OCI-M1 (cell line): ENCODE results near the gene HSD17B8.

ENCODE experiments used
- DNase-seq: peaks from one replicate; lab custom pipeline; 2025; lab: John Stamatoyannopoulos, UW

HSD17B8 gene

DNA sequence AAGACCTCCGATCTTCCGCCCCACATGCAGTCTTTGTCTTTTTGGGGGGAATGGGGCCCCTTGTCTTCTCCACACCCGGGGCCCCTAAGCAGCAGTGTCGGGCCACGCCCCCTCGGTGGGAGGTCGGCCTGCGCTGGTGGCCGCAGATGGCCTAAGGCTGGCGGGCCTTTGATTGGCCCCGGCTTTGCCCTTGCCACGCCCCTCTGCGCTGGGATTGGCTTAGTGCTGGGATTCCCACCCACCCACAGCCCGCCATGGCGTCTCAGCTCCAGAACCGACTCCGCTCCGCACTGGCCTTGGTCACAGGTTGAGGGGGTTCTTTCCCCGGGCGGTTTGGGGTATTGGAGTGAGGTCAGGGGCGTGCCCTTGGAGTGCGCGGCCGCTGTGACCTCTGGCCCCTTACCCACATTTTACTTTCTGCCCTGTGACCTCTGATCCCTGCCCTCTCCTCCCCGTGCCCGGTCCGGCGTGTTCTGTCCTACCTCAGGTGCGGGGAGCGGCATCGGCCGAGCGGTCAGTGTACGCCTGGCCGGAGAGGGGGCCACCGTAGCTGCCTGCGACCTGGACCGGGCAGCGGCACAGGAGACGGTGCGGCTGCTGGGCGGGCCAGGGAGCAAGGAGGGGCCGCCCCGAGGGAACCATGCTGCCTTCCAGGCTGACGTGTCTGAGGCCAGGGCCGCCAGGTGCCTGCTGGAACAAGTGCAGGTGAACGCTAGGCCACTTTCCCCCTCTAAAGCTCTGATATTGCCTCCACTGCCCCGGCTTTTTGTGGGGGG is at the start of gene HSD17B8:
TSS of gene HSD17B8 (plus strand) at position 241 of the 776 bp plus-strand sequence. CDS start at position 255, 14 bp downstream.
- DNase-seq: peak; percentile 97

DNA sequence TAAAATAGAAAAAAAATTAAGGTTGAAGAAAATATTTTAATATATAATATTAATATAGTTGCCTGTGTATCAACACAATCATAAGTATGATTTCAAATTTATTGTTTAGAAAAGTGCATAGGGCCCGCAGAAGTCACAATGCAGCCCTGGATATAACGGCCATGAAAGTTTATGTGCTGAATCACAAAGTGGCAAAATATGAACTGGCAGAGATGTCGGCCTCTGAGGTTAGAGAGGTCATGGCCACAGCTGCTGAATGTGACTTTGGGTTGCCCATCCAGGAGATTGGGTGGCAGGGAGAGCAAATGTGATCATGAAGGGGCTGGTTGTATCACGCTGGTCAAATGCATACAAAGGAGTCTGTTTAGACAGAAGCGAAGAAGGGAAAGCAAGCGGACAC is 47.9 kb upstream of the HSD17B8 start:
- no peak for DNase-seq

DNA sequence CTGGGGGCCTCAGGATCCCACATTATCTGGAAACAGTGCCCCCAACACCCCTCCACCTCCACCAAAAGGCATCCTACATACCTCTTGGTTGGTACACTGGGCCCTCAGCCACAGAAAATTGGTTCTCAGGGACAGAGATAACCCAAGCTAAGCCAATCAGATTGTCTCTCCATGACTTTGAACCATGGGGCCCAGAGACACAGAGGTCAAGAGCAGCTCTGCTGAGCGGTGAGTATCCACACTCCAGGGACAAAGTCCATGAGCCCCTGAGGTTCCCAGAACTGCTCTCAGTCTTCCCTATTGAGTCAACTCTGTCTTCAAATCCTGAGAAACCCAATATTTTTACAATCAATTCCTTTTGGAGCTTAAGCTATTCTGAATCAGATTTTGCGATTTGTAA is 47.5 kb upstream of the HSD17B8 start:
- no peak for DNase-seq

DNA sequence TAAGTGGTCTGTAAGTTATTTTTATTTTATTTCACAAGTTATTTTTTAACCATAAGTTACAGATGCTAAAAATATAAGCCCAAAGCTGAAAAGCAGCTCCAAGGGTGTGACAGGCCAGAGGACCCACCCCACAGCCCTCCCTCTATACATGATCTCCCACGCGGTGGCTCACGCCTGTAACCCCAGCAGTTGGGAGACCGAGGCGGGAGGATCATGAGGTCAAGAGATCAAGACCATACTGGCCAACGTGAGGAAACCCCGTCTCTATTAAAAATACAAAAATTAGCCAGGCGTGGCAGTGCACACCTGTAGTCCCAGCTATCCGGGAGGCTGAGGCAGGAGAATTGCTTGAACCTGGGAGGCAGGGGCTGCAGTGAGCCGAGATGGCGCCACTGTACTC is 44.4 kb upstream of the HSD17B8 start:
- DNase-seq: no peak

DNA sequence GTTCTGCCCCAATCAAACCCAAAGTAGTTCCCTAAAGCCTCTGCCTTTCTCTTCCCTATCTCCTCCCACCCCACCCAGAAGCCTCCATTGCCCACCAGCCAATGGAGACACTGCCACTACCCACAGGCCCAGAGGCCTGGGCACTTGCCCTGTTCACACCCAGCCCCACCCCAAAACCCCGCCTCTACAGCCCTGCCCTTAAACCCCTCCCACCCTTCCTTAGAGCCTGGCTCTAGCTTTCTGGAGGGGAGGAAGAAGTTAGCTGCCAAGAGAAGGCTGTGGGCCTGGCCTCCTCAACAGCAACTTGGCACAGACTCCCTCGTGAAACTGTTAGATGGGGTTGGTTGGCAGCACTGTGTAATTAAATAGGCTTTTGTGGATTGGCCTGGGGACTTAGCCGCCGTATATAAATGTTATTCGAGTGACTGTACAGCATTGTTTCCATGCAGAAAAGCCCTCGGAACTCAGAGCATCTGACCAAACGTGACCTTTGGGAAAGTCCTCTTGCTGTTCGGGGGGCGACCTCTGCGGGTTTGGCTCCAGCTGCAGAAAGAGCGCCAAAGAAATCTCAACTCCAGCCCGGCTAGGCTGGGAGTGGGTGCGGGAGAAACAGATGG is 43.6 kb upstream of the HSD17B8 start:
- peak; percentile 45 for DNase-seq

GRCh38 chr6:33161354-33162331 is 42.8 kb upstream of the HSD17B8 start:
- DNase-seq: peak; percentile 91

DNA sequence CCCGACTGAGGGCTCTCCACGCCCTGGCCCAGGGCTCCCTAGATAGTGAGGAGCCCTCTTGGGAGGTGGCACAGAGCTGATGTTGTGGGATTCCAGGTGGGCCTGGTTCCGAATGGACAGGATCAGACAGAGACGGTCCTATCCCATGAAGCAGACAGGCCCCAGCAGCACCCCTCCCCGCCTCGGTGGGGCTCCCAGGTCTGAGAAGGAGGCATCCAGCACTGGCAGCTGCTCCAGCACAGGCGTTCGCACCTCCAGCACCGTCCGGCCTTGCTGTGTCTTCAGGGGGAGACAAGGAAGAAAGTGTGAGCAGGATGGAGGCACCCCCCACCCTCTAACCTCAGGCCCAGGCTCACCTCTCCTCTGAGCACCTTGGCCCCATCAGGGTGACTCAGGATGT is 40.9 kb upstream of the HSD17B8 start:
- DNase-seq: no peak

- no peak for DNase-seq
Measured at GRCh38 chr6:33164176-33164575, 40.3 kb upstream of the HSD17B8 start.

GRCh38 chr6:33164665-33165373 is 39.6 kb upstream of the HSD17B8 start:
- no peak for DNase-seq

DNA sequence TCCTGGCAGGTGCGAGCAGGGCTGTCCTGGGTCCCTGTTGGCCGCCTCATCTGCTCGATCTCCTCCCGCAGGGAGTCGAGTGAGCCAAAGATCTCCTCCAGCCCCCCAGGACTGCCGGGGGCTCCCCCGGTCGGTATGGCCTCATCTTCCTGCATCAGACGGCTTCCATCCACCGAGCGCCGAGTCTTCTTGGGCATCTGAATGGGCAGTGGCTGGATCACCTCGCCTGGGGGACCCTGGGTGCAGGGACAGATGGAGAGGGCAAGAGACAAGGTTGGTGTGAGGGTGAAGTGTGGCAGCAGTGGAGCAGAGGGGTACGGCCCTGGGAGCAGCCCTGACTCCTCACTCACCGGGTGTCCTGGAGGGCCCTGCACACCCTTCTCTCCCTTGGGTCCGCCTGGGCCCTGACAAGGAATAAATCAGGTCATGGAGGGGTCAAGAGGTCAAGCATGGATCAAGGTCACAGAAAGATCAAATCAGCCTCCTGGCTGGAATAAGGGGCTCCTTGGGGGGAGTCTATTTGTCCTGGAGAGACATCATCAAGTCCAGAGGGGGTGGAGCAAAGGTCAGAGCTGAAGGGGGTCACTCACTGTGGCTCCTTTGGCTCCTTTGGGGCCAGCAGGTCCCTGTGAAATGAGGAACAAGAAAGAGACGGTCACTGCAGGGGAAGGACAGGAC is 38.7 kb upstream of the HSD17B8 start:
- DNase-seq: no peak

- no peak for DNase-seq
Measured at GRCh38 chr6:33166363-33166762, 38.1 kb upstream of the HSD17B8 start.

DNA sequence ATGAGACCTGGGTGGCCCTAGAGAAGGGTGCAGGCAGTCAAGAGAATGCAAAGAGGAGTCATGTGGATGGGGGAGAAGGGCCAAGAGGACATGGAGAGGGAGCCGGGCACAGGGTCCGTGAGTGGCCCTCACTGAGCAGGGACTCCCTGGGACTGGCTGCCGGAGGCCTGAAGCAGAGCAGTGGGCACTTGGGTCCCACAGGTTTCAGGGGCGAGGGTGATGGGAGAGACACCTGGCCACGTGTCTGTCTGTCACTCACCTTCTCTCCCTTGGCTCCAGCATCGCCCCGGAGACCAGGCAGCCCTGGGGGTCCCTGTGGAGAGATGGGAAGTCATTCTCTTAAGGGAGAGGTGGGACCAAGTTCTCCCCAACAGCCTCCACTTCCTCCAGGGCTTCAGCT is 37.6 kb upstream of the HSD17B8 start:
- no peak for DNase-seq

DNA sequence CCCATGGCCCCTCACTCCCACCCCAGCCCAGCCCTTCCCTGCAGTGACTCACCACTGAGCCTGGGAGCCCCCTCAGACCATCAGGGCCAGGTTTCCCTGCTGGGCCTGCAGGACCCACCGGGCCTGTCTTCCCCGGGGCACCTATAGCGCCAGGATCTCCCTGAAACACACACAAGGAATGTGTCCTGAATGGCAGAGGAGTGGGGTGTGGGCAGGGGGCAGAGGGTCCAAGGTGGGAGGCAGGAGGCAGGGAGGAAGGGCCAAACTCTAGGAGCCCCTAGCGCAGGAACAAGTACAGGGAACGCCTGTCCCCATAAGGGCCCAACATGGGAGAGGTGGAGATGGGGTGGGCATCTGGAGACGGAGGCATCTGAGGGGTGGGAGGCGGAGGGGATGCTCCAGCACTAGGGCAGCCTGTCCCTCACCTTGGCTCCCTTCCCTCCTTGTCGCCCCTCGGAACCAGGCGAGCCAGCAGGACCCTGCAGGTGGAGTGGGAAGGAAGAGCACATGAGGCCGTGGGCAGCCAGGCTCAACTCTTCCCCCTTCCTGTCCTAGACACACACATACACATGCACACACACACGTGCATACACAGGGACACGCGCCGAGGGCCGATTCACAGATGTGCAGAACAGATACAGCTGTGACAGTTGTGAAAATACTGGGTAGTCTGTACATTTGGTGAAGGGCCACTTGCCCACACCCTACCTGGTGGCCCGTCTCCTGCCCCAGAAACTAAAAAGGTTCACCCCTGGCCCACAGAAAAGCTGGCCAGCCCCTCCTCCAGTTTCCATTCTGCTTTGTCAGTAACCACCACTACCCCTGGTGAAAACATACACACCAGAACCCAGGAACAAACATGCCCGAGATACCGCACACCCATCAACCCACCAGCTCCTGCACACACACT is 36.8 kb upstream of the HSD17B8 start:
- peak; percentile 28 for DNase-seq

- DNase-seq: no peak
Measured at GRCh38 chr6:33168284-33168601, 36.2 kb upstream of the HSD17B8 start.

DNA sequence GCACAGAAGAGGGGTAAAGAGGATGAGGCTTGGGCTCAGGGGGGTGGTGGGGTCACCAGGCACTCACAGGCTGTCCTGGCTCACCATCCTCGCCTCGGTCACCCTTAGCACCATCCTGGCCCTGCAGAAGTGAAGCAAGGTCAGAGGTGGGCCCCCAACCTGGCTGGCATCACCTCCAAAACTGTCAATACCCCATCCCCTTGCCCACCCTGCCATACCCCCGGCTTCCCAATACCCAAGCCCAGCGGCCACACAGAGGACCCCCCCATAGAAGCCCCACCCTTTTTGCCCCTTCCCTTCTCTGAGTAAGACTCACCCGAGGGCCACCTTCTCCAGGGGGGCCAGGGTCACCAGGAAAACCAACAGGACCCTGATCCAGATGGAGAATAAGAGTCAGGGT is 35.8 kb upstream of the HSD17B8 start:
- no peak for DNase-seq

DNA sequence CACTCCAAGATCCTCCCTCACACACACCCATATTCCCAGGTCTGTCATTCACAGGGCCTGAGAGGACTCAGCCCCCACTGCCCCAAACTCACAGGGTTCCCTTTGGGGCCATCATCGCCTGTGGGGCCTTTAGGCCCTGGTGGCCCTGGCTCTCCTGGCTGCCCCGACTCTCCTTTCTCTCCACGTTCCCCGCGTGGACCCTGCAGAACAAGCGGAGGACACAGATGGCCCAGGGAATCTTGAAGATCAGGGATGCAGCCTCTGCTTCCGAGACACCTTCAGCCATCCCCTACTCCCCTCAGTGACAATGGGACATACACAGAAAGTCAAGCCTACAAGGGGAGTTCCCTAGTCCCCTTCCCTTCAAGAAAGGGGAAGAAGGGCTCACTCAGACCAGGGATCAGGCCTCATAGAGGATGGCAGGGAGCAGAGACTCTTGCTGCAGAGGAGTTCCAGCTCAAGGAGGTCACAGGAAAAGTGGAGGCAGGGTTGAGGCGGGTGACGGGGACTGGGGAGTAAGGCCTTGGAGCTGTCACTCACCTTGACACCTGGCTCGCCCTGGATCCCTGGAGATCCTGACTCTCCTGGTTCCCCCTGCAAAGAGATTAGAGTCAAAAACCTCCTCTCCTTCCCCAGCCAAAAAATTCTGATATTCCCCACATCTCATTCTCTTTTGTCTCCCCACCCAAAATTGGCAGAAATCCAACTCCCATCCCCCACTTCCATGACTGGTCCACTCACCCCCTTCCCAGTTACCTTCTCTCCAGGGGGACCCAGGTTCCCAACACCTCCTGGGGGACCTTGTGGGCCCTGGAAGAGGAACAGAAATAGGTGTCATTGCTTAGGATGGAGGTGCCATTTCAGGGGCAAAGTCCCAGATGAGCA is 34.9 kb upstream of the HSD17B8 start:
- DNase-seq: no peak

- DNase-seq: no peak
Measured at GRCh38 chr6:33170176-33171015, 34.1 kb upstream of the HSD17B8 start.
